Brain pericyte (primary cell): ENCODE data around the gene LLGL1.
"Not testable (repeated sequence)": the region's sequence is repeated elsewhere in the genome, so short reads cannot be mapped to it uniquely, and the experiment has no call there.

Experiments
- DNase-seq: peaks from one replicate; pipeline ENCODE4 v3.0.0-alpha.2; 2012; ENCODE audit warnings: low read depth, low spot score

LLGL1 gene

GRCh38 chr17:18194394-18194793 is 31.0 kb upstream of the LLGL1 start:
- DNase-seq: no peak

GRCh38 chr17:18194804-18195203 is 30.6 kb upstream of the LLGL1 start:
- DNase-seq: no peak

GRCh38 chr17:18195246-18195645 is 30.2 kb upstream of the LLGL1 start:
- no peak for DNase-seq

GRCh38 chr17:18197535-18198194 is 27.8 kb upstream of the LLGL1 start:
- no peak for DNase-seq

GRCh38 chr17:18198530-18198929 is 26.9 kb upstream of the LLGL1 start:
- DNase-seq: no peak

GRCh38 chr17:18201108-18201507 is 24.3 kb upstream of the LLGL1 start:
- no peak for DNase-seq

- DNase-seq: no peak
Observed at GRCh38 chr17:18203308-18203707, 22.1 kb upstream of the LLGL1 start.

GRCh38 chr17:18205861-18206260 is 19.6 kb upstream of the LLGL1 start:
- DNase-seq: no peak

- DNase-seq: no peak
Observed at GRCh38 chr17:18206962-18207361, 18.5 kb upstream of the LLGL1 start.

GRCh38 chr17:18208092-18208491 is 17.3 kb upstream of the LLGL1 start:
- no peak for DNase-seq

- DNase-seq: no peak
Observed at GRCh38 chr17:18213666-18214270, 11.7 kb upstream of the LLGL1 start.

- DNase-seq: not testable (repeated sequence)
Observed at GRCh38 chr17:18216906-18217305, 8.5 kb upstream of the LLGL1 start.

- DNase-seq: no peak
Observed at GRCh38 chr17:18217412-18218015, 7.9 kb upstream of the LLGL1 start.

GRCh38 chr17:18218756-18219415 is 6.5 kb upstream of the LLGL1 start:
- DNase-seq: no peak

- DNase-seq: no peak
Observed at GRCh38 chr17:18224053-18224386, 1.4 kb upstream of the LLGL1 start.

- no peak for DNase-seq
Observed at GRCh38 chr17:18224387-18225120, 881 bp upstream of the LLGL1 start.

GRCh38 chr17:18225642-18226283 is 328 bp downstream of the LLGL1 start:
- no peak for DNase-seq

- DNase-seq: no peak
Observed at GRCh38 chr17:18226284-18226945, 980 bp downstream of the LLGL1 start.

- no peak for DNase-seq
Observed at GRCh38 chr17:18227635-18228034, 2.2 kb downstream of the LLGL1 start.

GRCh38 chr17:18228176-18228682 is 2.8 kb downstream of the LLGL1 start:
- no peak for DNase-seq

- no peak for DNase-seq
Observed at GRCh38 chr17:18229254-18229653, 3.8 kb downstream of the LLGL1 start.
